Activated CD4-positive, alpha-beta T cell treated with anti-CD3 and anti-CD28 coated beads, Interleukin-2, amount 50 U/mL, for 1 hour (primary cell): ENCODE data around the gene RNF115.

ENCODE experiments used
- DNase-seq: peaks from one replicate; pipeline ENCODE4 v3.0.0-alpha.2; 2020

RNF115 gene

GRCh38 chr1:145692785-145693443 lies 131.0 kb downstream of the RNF115 start:
- DNase-seq: no peak

- no peak for DNase-seq
Observed at GRCh38 chr1:145690587-145691558, 133.0 kb downstream of the RNF115 start.

DNA sequence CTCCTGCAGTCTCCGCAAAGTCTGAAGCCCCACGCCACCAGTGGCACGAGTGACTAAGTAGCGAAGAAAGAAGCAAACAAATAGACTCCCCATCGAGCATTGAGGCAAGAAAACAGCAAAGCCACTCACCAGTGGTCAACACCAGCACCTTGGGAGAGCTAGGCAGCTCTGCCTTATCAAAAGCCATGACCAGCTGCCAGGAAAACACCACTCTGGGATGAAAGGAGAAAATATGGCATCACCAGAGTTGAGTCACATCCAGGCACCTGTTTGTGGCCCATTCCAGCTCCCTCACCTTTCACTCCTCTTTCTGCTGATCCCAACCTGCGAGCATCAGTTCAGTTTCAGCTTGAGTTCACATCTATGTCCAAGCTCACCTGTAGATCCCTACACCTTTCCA lies 134.0 kb downstream of the RNF115 start:
- DNase-seq: no peak

DNA sequence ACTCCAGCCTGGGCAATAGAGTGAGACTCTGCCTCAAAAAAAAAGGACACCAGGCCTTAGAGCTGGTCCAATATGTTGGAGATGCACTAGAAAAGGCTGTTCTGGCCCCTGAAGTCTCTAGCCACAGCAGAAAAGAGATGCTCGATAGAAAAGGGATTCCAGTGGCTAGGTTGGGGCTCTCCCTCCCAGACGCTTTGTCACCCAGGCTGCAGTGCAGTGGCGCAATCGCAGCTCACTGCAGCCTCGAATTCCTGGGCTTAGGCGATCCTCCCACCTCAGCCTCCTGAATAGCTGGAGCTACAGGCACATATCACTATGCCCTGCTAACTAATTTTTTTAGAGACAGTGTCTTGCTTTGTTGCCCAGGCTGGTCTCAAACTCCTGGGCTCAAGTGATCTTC lies 135.0 kb downstream of the RNF115 start:
- no peak for DNase-seq
